Left ventricle myocardium inferior (tissue), 1 donor: ENCODE data around the gene ECEL1. TPM values are rescaled to one million over a fixed set of nuclear protein-coding genes. Genes with fewer than 3 reads are reported as not detected.

Experiments used
- DNase-seq: peaks from one replicate; pipeline ENCODE4 v3.0.0-alpha.2; 2020
- H3K27ac ChIP-seq: fragments of 200-600 bp; replicated peaks from 2 replicates; pipeline ENCODE4 v1.8.0; 2021
- H3K27me3 ChIP-seq: fragments of 200-600 bp; 2 replicates; pipeline ENCODE4 v1.8.0; 2021; ENCODE audit warnings: low read depth
- H3K36me3 ChIP-seq: fragments of 200-600 bp; 2 replicates; pipeline ENCODE4 v1.8.0; 2021
- H3K4me1 ChIP-seq: fragments of 200-600 bp; 2 replicates; pipeline ENCODE4 v1.8.0; 2021
- H3K4me3 ChIP-seq: fragments of 200-600 bp; 2 replicates; pipeline ENCODE4 v1.8.0; 2021; ENCODE audit warnings: mild to moderate bottlenecking, moderate library complexity
- H3K9me3 ChIP-seq: fragments of 200-600 bp; replicated peaks from 2 replicates; pipeline ENCODE4 v1.8.0; 2021
- intact Hi-C: fragments of 100-400 bp; cut with micrococcal nuclease; formaldehyde crosslinking; loops from one replicate; pipeline ENCODE4 v1.11.0; 2022
- total RNA-seq: library from RNA; stranded (reverse); fragmentation: NEBNext Ultra II Directional; extraction: Animal tissue kit (Norgen Biotek cat#: 25700); gene quantifications from one replicate; pipeline ENCODE4 v1.2.1, GENCODE V29; 2021
- TF ChIP-seq, protein P1 (sequence below): fragments of 200-600 bp; IDR thresholded peaks from 2 replicates; pipeline ENCODE4 v1.8.0; 2021; ENCODE audit warnings: antibody characterized with exemption, mild to moderate bottlenecking, borderline replicate concordance
- donor health status: DM: no; HTN: yes; CAD: no; lungs with severe emphysema.

Gene ECEL1
- total RNA-seq, 1 donor from 2014 or later = not detected

DNA sequence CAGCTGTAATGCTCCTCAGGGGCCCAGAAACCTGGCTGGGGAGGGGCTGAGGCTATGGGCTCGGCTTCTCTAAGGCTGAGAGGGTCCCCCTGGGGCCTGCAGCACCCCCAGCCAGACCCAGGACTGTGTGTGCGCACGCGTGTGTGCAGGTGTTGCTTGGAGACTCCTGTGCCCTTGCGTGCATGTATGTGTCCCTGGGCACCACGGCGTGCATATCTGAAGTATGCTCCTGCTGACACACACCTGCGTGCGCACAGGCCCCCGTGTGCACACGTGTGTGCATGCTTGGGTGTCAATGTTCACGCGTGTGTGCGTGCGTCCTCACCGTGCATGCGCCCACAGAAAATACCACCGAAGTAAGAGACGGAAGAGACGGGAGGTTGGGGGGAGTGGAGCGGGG, 14.9 kb upstream of the ECEL1 start:
- intact Hi-C loops = no loop called here
- no peak for DNase-seq
- Histone ChIP-seq H3K4me3 (no peak overlapping the region), H3K27me3 (peaks cover 56% of the 10 kb centered on the region), H3K36me3 (no peaks in the 10 kb centered on the region), H3K27ac (no peak overlapping the region), H3K4me1 (peaks cover 23% of the 10 kb centered on the region), H3K9me3 (no peaks in the 10 kb centered on the region)
- TF ChIP-seq, protein P1, sequence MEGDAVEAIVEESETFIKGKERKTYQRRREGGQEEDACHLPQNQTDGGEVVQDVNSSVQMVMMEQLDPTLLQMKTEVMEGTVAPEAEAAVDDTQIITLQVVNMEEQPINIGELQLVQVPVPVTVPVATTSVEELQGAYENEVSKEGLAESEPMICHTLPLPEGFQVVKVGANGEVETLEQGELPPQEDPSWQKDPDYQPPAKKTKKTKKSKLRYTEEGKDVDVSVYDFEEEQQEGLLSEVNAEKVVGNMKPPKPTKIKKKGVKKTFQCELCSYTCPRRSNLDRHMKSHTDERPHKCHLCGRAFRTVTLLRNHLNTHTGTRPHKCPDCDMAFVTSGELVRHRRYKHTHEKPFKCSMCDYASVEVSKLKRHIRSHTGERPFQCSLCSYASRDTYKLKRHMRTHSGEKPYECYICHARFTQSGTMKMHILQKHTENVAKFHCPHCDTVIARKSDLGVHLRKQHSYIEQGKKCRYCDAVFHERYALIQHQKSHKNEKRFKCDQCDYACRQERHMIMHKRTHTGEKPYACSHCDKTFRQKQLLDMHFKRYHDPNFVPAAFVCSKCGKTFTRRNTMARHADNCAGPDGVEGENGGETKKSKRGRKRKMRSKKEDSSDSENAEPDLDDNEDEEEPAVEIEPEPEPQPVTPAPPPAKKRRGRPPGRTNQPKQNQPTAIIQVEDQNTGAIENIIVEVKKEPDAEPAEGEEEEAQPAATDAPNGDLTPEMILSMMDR = no peak

DNA sequence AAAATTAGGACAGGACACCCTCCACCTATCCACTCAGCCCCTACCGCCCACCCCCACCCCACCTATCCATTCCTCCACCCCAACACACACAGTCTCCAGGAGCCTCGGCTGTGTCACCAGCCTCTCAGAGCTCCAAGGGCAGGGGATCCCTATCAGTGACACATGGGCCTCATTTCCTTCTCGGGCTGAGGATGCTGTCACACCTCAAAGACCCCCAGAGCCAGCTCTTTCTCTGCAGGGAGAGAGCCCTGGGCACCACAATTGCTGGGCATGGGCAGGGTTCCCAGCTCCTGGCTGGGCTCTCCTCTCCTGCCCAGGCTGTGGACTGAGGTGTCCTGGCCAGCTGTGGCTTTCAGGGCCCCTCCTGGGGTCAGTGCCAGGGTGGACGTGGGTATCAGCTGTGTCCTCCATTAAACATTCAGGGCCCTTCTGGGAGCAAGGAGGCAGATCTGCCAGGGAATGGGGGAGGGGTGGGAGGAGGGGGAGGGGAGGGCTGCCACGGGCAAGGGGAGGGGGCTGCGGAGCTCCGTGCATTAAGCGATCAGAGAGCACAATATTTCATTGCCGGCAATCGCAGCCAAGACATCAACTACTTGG, 14.3 kb upstream of the ECEL1 start:
- no peak for DNase-seq
- Histone ChIP-seq H3K27me3 (peaks cover 56% of the 10 kb centered on the region), H3K4me1 (peaks cover 23% of the 10 kb centered on the region), H3K36me3 (no peaks in the 10 kb centered on the region), H3K9me3 (no peaks in the 10 kb centered on the region), H3K27ac (no peak overlapping the region), H3K4me3 (no peak overlapping the region)
- intact Hi-C loops = no loop called here
- TF ChIP-seq, protein P1 = no peak

DNA sequence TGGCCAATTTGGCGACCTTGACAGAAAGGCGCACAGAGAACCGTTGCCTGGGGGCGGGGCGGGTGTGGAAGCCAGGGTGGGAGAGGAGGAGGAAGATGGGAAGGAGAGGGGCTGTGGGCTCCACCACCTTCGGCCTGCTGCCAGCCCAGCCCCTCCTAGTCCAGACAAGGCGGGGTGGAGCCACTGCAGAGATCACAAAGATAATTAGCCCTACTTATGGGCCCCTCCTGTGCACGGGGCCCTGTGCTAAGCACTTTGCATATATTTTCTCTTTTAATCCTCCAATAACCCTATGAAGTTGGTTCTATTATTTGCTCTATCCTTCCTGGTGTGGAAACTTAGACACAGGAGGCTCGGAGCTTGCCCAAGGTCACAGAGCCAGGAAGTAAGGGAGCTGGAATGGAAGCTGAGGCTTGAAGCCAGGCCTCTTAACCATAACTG, 13.7 kb upstream of the ECEL1 start:
- Histone ChIP-seq H3K36me3 (no peaks in the 10 kb centered on the region), H3K27me3 (peaks cover 56% of the 10 kb centered on the region), H3K4me3 (no peak overlapping the region), H3K27ac (no peak overlapping the region), H3K4me1 (peaks cover 23% of the 10 kb centered on the region), H3K9me3 (no peaks in the 10 kb centered on the region)
- intact Hi-C loops = no loop called here
- no peak for DNase-seq
- TF ChIP-seq, protein P1 = no peak

DNA sequence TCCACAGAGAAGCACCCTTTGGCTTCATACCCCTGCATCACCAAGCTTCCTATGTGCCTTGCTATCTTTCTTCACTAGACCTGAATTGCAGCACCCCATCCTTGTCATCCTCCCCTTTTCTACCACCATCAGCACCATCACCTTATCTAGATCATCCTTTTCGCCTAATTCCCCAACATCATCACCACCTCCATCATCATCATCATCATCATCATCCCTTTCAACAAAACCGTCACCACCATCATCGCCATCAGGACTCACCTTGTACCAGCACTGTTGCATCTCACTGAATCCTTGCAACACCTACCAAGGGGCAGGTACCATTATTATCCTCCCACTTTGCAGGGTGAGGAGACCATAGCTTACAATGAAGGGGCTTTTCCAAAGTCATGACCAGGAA, 10.8 kb upstream of the ECEL1 start:
- Histone ChIP-seq H3K27ac (no peak overlapping the region), H3K27me3 (peaks cover 30% of the 10 kb centered on the region), H3K9me3 (no peaks in the 10 kb centered on the region), H3K36me3 (no peaks in the 10 kb centered on the region), H3K4me3 (no peak overlapping the region), H3K4me1 (peaks cover 19% of the 10 kb centered on the region)
- TF ChIP-seq, protein P1 = no peak
- intact Hi-C loops = no loop called here
- no peak for DNase-seq

DNA sequence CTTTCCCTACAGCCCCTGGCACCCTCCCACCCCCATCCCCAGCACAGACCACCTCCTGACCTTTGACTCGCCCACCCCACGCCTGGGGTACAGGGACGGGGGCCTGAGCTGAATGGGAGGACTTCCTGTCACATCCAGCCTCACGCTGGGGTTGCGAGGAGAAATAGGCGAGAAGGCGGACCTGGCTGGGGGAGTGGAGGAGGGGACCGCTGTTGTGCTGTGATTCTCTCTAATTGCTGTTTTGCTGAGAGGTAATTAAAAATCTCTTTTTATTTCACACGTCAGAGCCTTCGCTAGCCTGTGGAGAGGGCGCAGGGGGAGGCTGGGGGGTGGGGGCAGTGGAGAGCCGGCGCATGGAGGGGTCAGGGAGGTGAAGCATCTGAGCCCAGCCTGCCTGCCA, 9.7 kb upstream of the ECEL1 start:
- H3K4me3 ChIP-seq = no peak overlapping the region
- no peak overlapping the region for H3K27ac ChIP-seq
- no peaks in the 10 kb centered on the region for H3K9me3 ChIP-seq
- H3K27me3 ChIP-seq = peaks cover 21% of the 10 kb centered on the region
- DNase-seq = no peak
- TF ChIP-seq, protein P1 = no peak
- intact Hi-C loops = no loop called here
- peaks cover 11% of the 10 kb centered on the region for H3K4me1 ChIP-seq
- no peaks in the 10 kb centered on the region for H3K36me3 ChIP-seq
